Karpas-422 (cell line): Measurements from ENCODE around the gene LGALS3BP. TPM values are rescaled to one million over a fixed set of nuclear protein-coding genes. Genes with fewer than 3 reads are reported as not detected.

Experiments used
- total RNA-seq: library from RNA; depleted of rRNA; stranded (reverse); fragments of >200 nt; shearing (Covaris generic); gene quantifications from 2 replicates; pipeline ENCODE4 v1.2.3, GENCODE V29; 2014; ENCODE audit warnings: low replicate concordance; rRNA removed

Gene LGALS3BP
- total RNA-seq, 1 experiment from 2014 or later, result 23.7 TPM

Other genes with a start within 250 kb of the LGALS3BP start
- 9.6 and 15.8 TPM in 2 replicates for gene CYTH1, start 197.7 kb downstream of the LGALS3BP start, total RNA-seq
- 28.4 and 29.6 TPM in 2 replicates for gene USP36, start 139.1 kb downstream of the LGALS3BP start, total RNA-seq
- not detected in 2 replicates for gene CEP295NL, start 76.7 kb downstream of the LGALS3BP start, total RNA-seq
- 0.07 TPM in 1 of 2 replicates, not detected in the other for gene TIMP2, start 54.5 kb downstream of the LGALS3BP start, total RNA-seq
- gene CANT1, start 29.8 kb upstream of the LGALS3BP start, total RNA-seq, result 22.7 and 27.6 TPM in 2 replicates
- gene C1QTNF1, start 44.2 kb upstream of the LGALS3BP start, total RNA-seq, result not detected in 2 replicates
- gene ENGASE, start 94.9 kb upstream of the LGALS3BP start, total RNA-seq, result 11.0 and 16.6 TPM in 2 replicates